Measurements from ENCODE around the gene PARD3. TPM values are rescaled to one million over a fixed set of nuclear protein-coding genes. Genes with fewer than 3 reads are reported as not detected.
"Not testable (repeated sequence)": the region's sequence is repeated elsewhere in the genome, so short reads cannot be mapped to it uniquely, and the experiment has no call there.

Gene PARD3
- total RNA-seq, 1 experiment from 2014 or later: 44.2 TPM

GRCh38 chr10:34413756-34414587 is 401.1 kb downstream of the PARD3 start:
- in situ Hi-C loops (cut with HindIII; ENCODE audit: low pct_unique_long_range_greater_than_20kb, low sequenced_read_pairs): no loop called here
- no peak for DNase-seq (ENCODE audit: low read depth, low spot score)

DNA sequence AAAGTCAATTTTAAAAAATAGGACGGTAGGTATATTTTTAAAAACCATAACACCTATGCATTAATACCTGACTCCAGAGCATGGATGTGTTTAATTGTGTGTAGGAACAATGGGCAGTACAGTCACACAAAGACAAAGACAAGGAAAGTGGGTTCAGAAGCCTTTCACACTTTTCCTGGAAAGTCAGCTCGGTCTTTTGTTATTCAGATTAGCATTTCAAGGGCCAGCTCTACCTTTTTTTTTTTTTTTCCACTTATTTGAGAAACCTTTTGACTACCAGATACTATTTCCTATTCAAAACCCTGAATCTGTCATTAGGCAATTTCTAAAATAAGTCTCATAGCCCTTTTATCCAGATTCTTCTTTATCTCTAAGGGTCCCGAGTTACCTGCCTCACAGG is 401.9 kb downstream of the PARD3 start:
- in situ Hi-C loops (cut with HindIII; ENCODE audit: low pct_unique_long_range_greater_than_20kb, low sequenced_read_pairs): no loop called here
- DNase-seq (ENCODE audit: low read depth, low spot score): no peak

DNA sequence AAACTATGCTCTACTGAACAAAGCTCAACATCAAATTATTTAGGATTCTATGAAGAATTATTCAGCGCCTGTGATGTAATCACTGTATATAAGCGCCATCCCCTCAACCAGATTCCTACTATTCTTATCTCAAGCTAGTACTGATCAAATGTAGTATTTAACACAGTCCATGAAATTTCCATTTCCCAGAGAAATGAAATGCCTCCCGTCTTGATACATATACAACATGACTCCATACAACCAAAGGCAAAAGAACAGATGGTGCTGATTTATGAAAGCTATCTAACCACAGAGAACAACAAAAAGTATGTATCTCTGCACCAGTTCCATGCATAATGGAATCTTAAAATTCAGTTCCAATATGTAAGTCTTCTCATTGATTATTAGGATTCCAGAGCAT is 406.1 kb downstream of the PARD3 start:
- in situ Hi-C loops (cut with HindIII; ENCODE audit: low pct_unique_long_range_greater_than_20kb, low sequenced_read_pairs): no loop called here
- no peak for DNase-seq (ENCODE audit: low read depth, low spot score)

DNA sequence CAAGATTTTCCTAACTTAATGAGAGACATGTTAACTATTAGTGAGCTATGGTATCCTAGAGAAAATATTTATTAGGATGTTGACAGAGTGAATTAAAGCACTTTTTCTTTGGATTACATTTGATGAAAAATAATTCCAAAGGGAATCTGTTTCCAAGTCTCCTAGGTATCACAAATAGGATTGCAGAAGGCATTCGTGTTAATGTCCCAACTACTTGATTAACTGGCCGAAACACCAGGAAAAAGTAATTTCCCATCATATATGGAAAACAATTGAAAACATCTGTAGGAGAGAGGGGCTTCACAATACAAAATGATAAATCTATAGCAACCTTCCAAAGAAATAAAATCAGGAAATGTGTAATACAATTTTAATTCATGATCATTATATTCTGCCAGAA is 406.7 kb downstream of the PARD3 start:
- in situ Hi-C loops (cut with HindIII; ENCODE audit: low pct_unique_long_range_greater_than_20kb, low sequenced_read_pairs): no loop called here

GRCh38 chr10:34407324-34407805 is 407.7 kb downstream of the PARD3 start:
- no peak for DNase-seq (ENCODE audit: low read depth, low spot score)

More for the DNA sequence above, 406.7 kb downstream of the PARD3 start:
- DNase-seq (ENCODE audit: low read depth, low spot score): no peak

GRCh38 chr10:34406463-34407323 is 408.4 kb downstream of the PARD3 start:
- in situ Hi-C loops (cut with HindIII; ENCODE audit: low pct_unique_long_range_greater_than_20kb, low sequenced_read_pairs): no loop called here
- no peak for DNase-seq (ENCODE audit: low read depth, low spot score)

More at GRCh38 chr10:34407324-34407805, 407.7 kb downstream of the PARD3 start:
- in situ Hi-C loops (cut with HindIII; ENCODE audit: low pct_unique_long_range_greater_than_20kb, low sequenced_read_pairs): no loop called here

- in situ Hi-C loops (cut with HindIII; ENCODE audit: low pct_unique_long_range_greater_than_20kb, low sequenced_read_pairs): no loop called here
- peak; percentile 82 for DNase-seq (ENCODE audit: low read depth, low spot score)
These were observed 409.3 kb downstream of the PARD3 start for GRCh38 chr10:34405611-34406462.

DNA sequence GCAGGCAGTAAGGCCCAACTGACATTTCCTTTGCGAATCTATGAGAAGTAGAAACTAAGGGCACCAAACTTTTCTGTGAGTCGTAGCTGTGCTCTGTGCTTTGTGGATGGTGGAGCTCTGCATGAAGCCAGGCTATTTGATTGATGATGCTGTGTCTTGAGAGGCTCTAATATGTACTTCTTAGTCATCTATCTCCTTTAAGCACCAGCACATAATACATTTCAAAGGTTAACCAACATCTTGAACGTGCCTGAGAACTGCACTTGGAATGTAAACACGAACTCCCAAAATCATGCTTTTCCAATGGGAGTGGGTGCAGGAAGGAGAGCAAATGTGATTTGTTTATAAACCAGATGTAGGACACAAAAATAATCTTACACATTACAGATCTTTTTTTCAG is 411.6 kb downstream of the PARD3 start:
- DNase-seq (ENCODE audit: low read depth, low spot score): no peak

DNA sequence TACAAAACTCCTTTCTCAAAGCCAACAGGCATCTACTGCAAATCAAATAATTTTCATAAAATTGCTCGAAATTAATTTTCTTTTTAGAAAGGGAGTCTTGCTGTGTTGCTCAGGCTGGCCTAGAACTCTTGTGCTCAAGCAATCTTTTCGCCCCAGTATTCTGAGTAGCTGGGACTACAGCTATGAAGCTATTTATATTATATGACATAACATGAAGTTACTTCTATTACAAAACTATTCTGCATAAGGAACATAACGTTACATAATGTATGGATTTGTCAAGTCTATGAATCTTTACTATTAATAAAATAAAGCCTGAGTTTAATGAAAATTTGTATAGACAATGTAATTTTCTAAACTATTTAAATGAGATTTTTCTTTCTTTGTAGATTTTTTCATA is 415.0 kb downstream of the PARD3 start:
- DNase-seq (ENCODE audit: low read depth, low spot score): no peak
- in situ Hi-C loops (cut with HindIII; ENCODE audit: low pct_unique_long_range_greater_than_20kb, low sequenced_read_pairs): no loop called here

More for the DNA sequence above, 411.6 kb downstream of the PARD3 start:
- in situ Hi-C loops (cut with HindIII; ENCODE audit: low pct_unique_long_range_greater_than_20kb, low sequenced_read_pairs): no loop called here

GRCh38 chr10:34399013-34399412 is 416.1 kb downstream of the PARD3 start:
- in situ Hi-C loops (cut with HindIII; ENCODE audit: low pct_unique_long_range_greater_than_20kb, low sequenced_read_pairs): no loop called here
- DNase-seq (ENCODE audit: low read depth, low spot score): no peak

DNA sequence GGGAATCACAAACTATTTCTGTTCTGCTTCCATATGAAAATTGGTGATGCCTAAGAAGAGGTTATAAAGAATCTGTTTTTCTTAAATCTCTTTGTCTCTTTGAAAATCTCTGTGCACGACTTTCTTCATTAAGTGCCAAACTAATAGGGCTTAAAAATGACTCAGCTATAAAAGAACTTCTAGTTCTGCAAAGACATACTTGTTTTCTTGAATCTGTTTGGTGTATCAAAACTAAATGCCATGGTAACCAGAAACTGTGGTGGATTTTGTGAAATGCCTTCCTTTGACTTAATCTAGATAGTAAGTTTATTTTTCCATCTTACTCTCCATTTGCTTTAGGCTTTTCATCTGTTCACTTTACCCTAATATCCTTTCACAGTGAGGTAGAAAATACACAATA is 417.8 kb downstream of the PARD3 start:
- no peak for DNase-seq (ENCODE audit: low read depth, low spot score)
- in situ Hi-C loops (cut with HindIII; ENCODE audit: low pct_unique_long_range_greater_than_20kb, low sequenced_read_pairs): no loop called here

DNA sequence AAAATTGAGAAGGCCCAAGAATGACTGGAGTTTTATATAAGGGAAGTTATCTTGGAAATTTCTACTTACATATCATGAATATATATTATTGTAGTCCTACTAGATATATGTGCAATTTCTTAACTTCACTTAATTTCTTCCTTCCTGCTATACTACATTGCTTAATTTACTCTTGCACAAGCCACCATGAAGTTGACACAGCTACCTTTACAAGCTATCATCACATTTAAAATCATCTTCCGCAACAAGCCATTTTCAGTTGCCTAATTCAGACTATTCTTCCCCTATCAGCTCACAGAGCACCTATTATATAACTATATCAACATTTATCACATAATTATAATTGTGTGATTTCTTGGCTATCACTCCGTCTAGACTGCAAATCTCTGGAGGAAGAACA is 418.4 kb downstream of the PARD3 start:
- in situ Hi-C loops (cut with HindIII; ENCODE audit: low pct_unique_long_range_greater_than_20kb, low sequenced_read_pairs): no loop called here
- no peak for DNase-seq (ENCODE audit: low read depth, low spot score)

- in situ Hi-C loops (cut with HindIII; ENCODE audit: low pct_unique_long_range_greater_than_20kb, low sequenced_read_pairs): no loop called here
- peak; percentile 80 for DNase-seq (ENCODE audit: low read depth, low spot score)
These were observed 422.4 kb downstream of the PARD3 start for GRCh38 chr10:34392641-34393170.

DNA sequence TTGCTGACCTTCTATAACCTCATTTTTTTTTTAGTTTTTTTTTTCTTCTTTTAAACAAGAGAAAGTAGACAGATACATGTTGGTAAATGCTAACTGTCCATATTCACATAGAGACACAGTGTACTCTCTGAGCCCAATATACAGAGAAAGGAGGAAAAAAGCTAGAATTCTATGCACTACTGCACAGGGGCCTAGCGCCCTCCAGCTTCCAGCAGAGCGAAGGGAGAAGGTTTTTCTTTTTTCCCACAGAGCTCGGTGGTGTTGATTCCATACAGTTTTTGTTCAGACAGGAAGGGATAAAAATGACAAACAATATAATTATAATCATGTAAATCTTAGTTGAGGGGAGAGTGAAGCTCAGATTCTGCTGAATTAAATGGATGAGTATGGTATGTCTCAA is 423.9 kb downstream of the PARD3 start:
- DNase-seq (ENCODE audit: low read depth, low spot score): peak; percentile 50
- in situ Hi-C loops (cut with HindIII; ENCODE audit: low pct_unique_long_range_greater_than_20kb, low sequenced_read_pairs): not testable (repeated sequence)

- in situ Hi-C loops (cut with HindIII; ENCODE audit: low pct_unique_long_range_greater_than_20kb, low sequenced_read_pairs): no loop called here
- DNase-seq (ENCODE audit: low read depth, low spot score): no peak
These were observed 425.3 kb downstream of the PARD3 start for GRCh38 chr10:34389801-34390200.

DNA sequence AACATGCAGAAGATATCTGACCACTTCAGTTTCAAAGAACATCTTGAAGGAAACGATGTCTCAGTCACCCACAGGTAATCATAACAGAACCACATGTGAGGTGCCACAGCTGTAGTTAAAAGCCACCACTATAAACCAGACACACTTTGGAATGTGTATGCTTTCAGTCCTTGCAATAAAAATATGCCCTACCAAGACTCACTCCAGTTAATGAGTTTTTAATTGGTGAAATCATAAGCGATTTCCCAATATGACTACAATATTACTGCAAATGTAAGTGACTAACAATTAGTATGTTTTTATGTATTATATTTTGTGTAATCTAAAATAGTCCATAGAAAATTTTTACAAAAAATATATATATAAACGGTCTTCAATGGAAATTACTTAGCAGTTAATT is 428.2 kb downstream of the PARD3 start:
- in situ Hi-C loops (cut with HindIII; ENCODE audit: low pct_unique_long_range_greater_than_20kb, low sequenced_read_pairs): no loop called here
- DNase-seq (ENCODE audit: low read depth, low spot score): no peak

- DNase-seq (ENCODE audit: low read depth, low spot score): no peak
- in situ Hi-C loops (cut with HindIII; ENCODE audit: low pct_unique_long_range_greater_than_20kb, low sequenced_read_pairs): no loop called here
These were observed 430.7 kb downstream of the PARD3 start for GRCh38 chr10:34384372-34384771.
